Measurements from ENCODE around the gene PHETA1.

- TF ChIP-seq CTCF (IDR thresholded peaks at IDR 0.05) (no peak), POLR2A (IDR thresholded peaks at IDR 0.05) (no peak)
These were observed 48.4 kb downstream of the PHETA1 start for GRCh38 chr12:111320258-111321050.

Data from testis (tissue), 2 donors.